K562 (cell line): ENCODE data around the gene TRAP1. TPM values are rescaled to one million over a fixed set of nuclear protein-coding genes. Genes with fewer than 3 reads are reported as not detected.
A peak's percentile ranks its signal among the peaks of the same experiment; 100 is the strongest.

ENCODE experiments used
- CREB3L1 ChIP-seq: fragments of 450-650 bp; IDR thresholded peaks from 2 replicates; pipeline ENCODE4 v1.6.1; 2014; ENCODE audit warnings: low read depth, mild to moderate bottlenecking, moderate library complexity, borderline replicate concordance
- DMBX1 ChIP-seq: fragments of 250-450 bp; sonication (Bioruptor Pico); IDR thresholded peaks from 2 replicates; pipeline ENCODE4 v1.8.0; 2022; ENCODE audit warnings: inconsistent platforms, mild to moderate bottlenecking, moderate library complexity, borderline replicate concordance
- E2F6 ChIP-seq, 2 experiments: IDR thresholded peaks; 2 replicates each; pipeline ENCODE4 v1.6.1; 2011; ENCODE audit warnings: borderline replicate concordance in 1 of 2, control low read depth in 1 of 2, low read depth in 1 of 2, low read length in 1 of 2, mild to moderate bottlenecking in 1 of 2, mixed read lengths in 1 of 2, moderate library complexity in 1 of 2; ENCODE audit not compliant: insufficient read depth in 1 of 2, insufficient read length in 1 of 2, poor library complexity in 1 of 2, severe bottlenecking in 1 of 2; ENCODE audit errors: extremely low read depth in 1 of 2
- ERF ChIP-seq: fragments of 450-650 bp; formaldehyde crosslinking; IDR thresholded peaks from 2 replicates; pipeline ENCODE4 v1.4.0; 2020; ENCODE audit warnings: mild to moderate bottlenecking, mixed read lengths
- FOXM1 ChIP-seq, 2 experiments: fragments of 450-650 bp in 1 of 2; sonication (generic) in 1 of 2; formaldehyde crosslinking in 1 of 2; IDR thresholded peaks; 2 replicates each; pipeline versions ENCODE4 v1.6.1 to v1.9.0; 2017 to 2022; ENCODE audit warnings: low read depth in 2 of 2, mild to moderate bottlenecking in 2 of 2, missing genetic modification reagents in 1 of 2, moderate library complexity in 1 of 2
- HDGF ChIP-seq: fragments of 450-650 bp; IDR thresholded peaks from 2 replicates; pipeline ENCODE4 v1.6.1; 2016
- KLF10 ChIP-seq: fragments of 250-450 bp; sonication (Bioruptor Pico); IDR thresholded peaks from 2 replicates; pipeline ENCODE4 v1.6.1; 2021; ENCODE audit warnings: matching md5 sums
- NCOA4 ChIP-seq: fragments of 450-650 bp; IDR thresholded peaks from 2 replicates; pipeline ENCODE4 v1.6.1; 2018; ENCODE audit warnings: mild to moderate bottlenecking; ENCODE audit not compliant: partially characterized antibody
- POLR3A ChIP-seq: IDR thresholded peaks from 2 replicates; pipeline ENCODE4 v1.6.1; 2011; ENCODE audit warnings: borderline replicate concordance, mild to moderate bottlenecking, moderate library complexity; ENCODE audit not compliant: insufficient read length, insufficient read depth; ENCODE audit errors: extremely low read depth
- PTRF ChIP-seq: fragments of 450-650 bp; IDR thresholded peaks from 2 replicates; pipeline ENCODE4 v1.6.1; 2016; ENCODE audit warnings: mild to moderate bottlenecking, missing genetic modification characterization, missing compliant biosample characterization
- RAD21 ChIP-seq, 2 experiments: fragments of 250-450 bp in 1 of 2; fragments of 450-650 bp in 1 of 2; sonication (Bioruptor Pico) in 1 of 2; formaldehyde crosslinking in 1 of 2; IDR thresholded peaks in 1 of 2; conservative IDR thresholded peaks in 1 of 2; 2 replicates each; pipeline versions ENCODE4 v1.4.0 to v1.8.0; 2020 to 2022; ENCODE audit warnings: mild to moderate bottlenecking in 2 of 2, moderate library complexity in 1 of 2
- RBM39 ChIP-seq: fragments of 200-400 bp; formaldehyde crosslinking; optimal IDR thresholded peaks from 2 replicates; pipeline ENCODE3; 2018; ENCODE audit warnings: low read depth, low read length
- SFPQ ChIP-seq: fragments of 200-400 bp; formaldehyde crosslinking; IDR thresholded peaks from 2 replicates; pipeline ENCODE4 v1.6.1; 2017; ENCODE audit warnings: mild to moderate bottlenecking, low read depth, low read length, moderate library complexity
- SMARCC2 ChIP-seq: fragments of 450-650 bp; IDR thresholded peaks from 2 replicates; pipeline ENCODE4 v1.6.1; 2017; ENCODE audit warnings: antibody characterized with exemption, moderate library complexity, mild to moderate bottlenecking, low read depth
- TEAD4 ChIP-seq, 2 experiments: sonication (generic) in 1 of 2; formaldehyde crosslinking in 1 of 2; IDR thresholded peaks; 2 replicates each; pipeline versions ENCODE4 v1.6.1 to v1.8.0; 2012 to 2022; ENCODE audit warnings: borderline replicate concordance in 1 of 2, inconsistent platforms in 1 of 2, low read length in 1 of 2, mild to moderate bottlenecking in 1 of 2, missing genetic modification reagents in 1 of 2
- U2AF2 ChIP-seq: fragments of 200-400 bp; formaldehyde crosslinking; optimal IDR thresholded peaks from 2 replicates; pipeline ENCODE3; 2017; ENCODE audit warnings: low read depth, mild to moderate bottlenecking, low read length
- ZNF174 ChIP-seq: fragments of 250-450 bp; sonication (Bioruptor Pico); IDR thresholded peaks from 2 replicates; pipeline ENCODE4 v1.4.0; 2020; ENCODE audit warnings: mild to moderate bottlenecking
- ZNF212 ChIP-seq: fragments of 450-650 bp; formaldehyde crosslinking; IDR thresholded peaks from 2 replicates; pipeline ENCODE4 v1.4.0; 2020; ENCODE audit warnings: mild to moderate bottlenecking
- ZNF740 ChIP-seq, 3 experiments: fragments of 200-800 bp in 1 of 3; sonication (Bioruptor generic) in 1 of 3; sonication (generic) in 1 of 3; formaldehyde crosslinking in 1 of 3; IDR thresholded peaks; 2 replicates each; pipeline versions ENCODE4 v1.6.1 to v1.8.0; 2016 to 2022; ENCODE audit warnings: mild to moderate bottlenecking in 2 of 3, missing compliant biosample characterization in 2 of 3, missing genetic modification characterization in 2 of 3, missing genetic modification reagents in 1 of 3
- ZSCAN29 ChIP-seq: fragments of 450-650 bp; IDR thresholded peaks from 2 replicates; pipeline ENCODE4 v1.6.1; 2017
- polyA plus RNA-seq, 8 experiments: library from polyadenylated mRNA; depleted of rRNA in 4 of 8; stranded (reverse) in 5 of 8; unstranded in 3 of 8; fragments of >200 nt; fragmentation: Nextera tagmentation in 2 of 8; fragmentation: Illumina TruSeq in 1 of 8; extraction: Ambion mirVana in 2 of 8; extraction: Trizol in 1 of 8; gene quantifications; 2 replicates each; pipeline versions ENCODE4 v1.2.1 to v1.2.3, GENCODE V29; 2011 to 2014; ENCODE audit warnings: inconsistent platforms in 1 of 8, missing spikeins in 1 of 8
- total RNA-seq, 7 experiments: library from RNA; depleted of rRNA in 6 of 7; stranded (reverse); fragments of >200 nt in 6 of 7; fragmentation: Illumina TruSeq in 2 of 7; extraction: Trizol in 2 of 7; gene quantifications; 2 replicates each; pipeline versions ENCODE4 v1.2.1 to v1.2.3, GENCODE V29; 2011 to 2021; ENCODE audit warnings: low replicate concordance in 1 of 7

The TRAP1 gene
- total and polyA plus RNA-seq, 9 of the 15 experiments (the other 6 are each of a cell fraction or from before 2014, with no cell fraction given) = 19.1 to 436 (median 301) TPM

GRCh38 chr16:3654249-3654991 is 62.9 kb downstream of the TRAP1 start, which contains the start of gene DNASE1 (continued):
- no peak for TF ChIP-seq ZNF740 (CRISPR knock-in tag; IDR thresholded peaks at IDR 0.05)
- no peak for TF ChIP-seq ZNF740 (tag; IDR thresholded peaks at IDR 0.05)
- TF ChIP-seq TEAD4 (IDR thresholded peaks at IDR 0.05; ENCODE audit: low read length) = peak; percentile 19; the same call in 1 of the 2 replicates
- TF ChIP-seq TEAD4 (CRISPR knock-in tag; IDR thresholded peaks at IDR 0.05; ENCODE audit: borderline replicate concordance) = no peak
- no peak for TF ChIP-seq RBM39
- no peak for TF ChIP-seq NCOA4
- no peak for TF ChIP-seq ZNF174 (CRISPR knock-in tag)
- TF ChIP-seq PTRF (tag) = no peak
- no peak; the same call in 1 of the 2 replicates for TF ChIP-seq HDGF
- no peak for TF ChIP-seq ZSCAN29
- TF ChIP-seq ERF (CRISPR knock-in tag) = no peak
- TF ChIP-seq KLF10 (CRISPR knock-in tag) = no peak
- TF ChIP-seq ZNF212 (CRISPR knock-in tag) = no peak
- no peak for TF ChIP-seq U2AF2
- peak in 1 of 2 experiments; percentile 60; a peak in 3 of 4 replicates for TF ChIP-seq RAD21 (CRISPR knock-in tag; conservative IDR thresholded peaks at IDR 0.05 in 1 of 2, IDR thresholded peaks at IDR 0.05 in 1 of 2)
- no peak for TF ChIP-seq SFPQ
- TF ChIP-seq DMBX1 (CRISPR knock-in tag) = no peak
- TF ChIP-seq POLR3A = no peak
- no peak for TF ChIP-seq FOXM1 (IDR thresholded peaks at IDR 0.05; ENCODE audit: low read depth)
- no peak for TF ChIP-seq FOXM1 (CRISPR knock-in tag; IDR thresholded peaks at IDR 0.05; ENCODE audit: low read depth)
- TF ChIP-seq CREB3L1 = no peak
- no peak for TF ChIP-seq E2F6 (IDR thresholded peaks at IDR 0.05; ENCODE audit: borderline replicate concordance in 1 of 2, extremely low read depth in 1 of 2, insufficient read depth in 1 of 2, insufficient read length in 1 of 2, low read depth in 1 of 2, low read length in 1 of 2, poor library complexity in 1 of 2, severe bottlenecking in 1 of 2)
- TF ChIP-seq SMARCC2 = no peak
